ENCODE results near the gene WDR90. TPM values are rescaled to one million over a fixed set of nuclear protein-coding genes. Genes with fewer than 3 reads are reported as not detected.
A peak's percentile ranks its signal among the peaks of the same experiment; 100 is the strongest.

Gene WDR90
- total and polyA plus RNA-seq, 2 of the 13 experiments (the other 11 are each of a cell fraction or from before 2014, with no cell fraction given): 14.9 to 28.9 TPM

- no peak for ATAC-seq
- TF ChIP-seq MIER3 (CRISPR knock-in tag; IDR thresholded peaks at IDR 0.05; ENCODE audit: borderline replicate concordance) (no peak), SMAD9 (CRISPR knock-in tag; IDR thresholded peaks at IDR 0.05) (no peak), NR2F2 (IDR thresholded peaks at IDR 0.05; ENCODE audit: borderline replicate concordance, low read depth) (no peak), NCOA1 (CRISPR knock-in tag; IDR thresholded peaks at IDR 0.05) (no peak), ZNF878 (CRISPR knock-in tag; IDR thresholded peaks at IDR 0.05) (no peak), GPN1 (CRISPR knock-in tag; IDR thresholded peaks at IDR 0.05; ENCODE audit: borderline replicate concordance) (no peak), CENPBD1 (CRISPR knock-in tag; IDR thresholded peaks at IDR 0.05; ENCODE audit: borderline replicate concordance, low read depth) (no peak), FOXA1 (IDR thresholded peaks at IDR 0.05) (no peak), FOXA1 (CRISPR knock-in tag; IDR thresholded peaks at IDR 0.05) (no peak), RARA (CRISPR knock-in tag; IDR thresholded peaks at IDR 0.05) (no peak), STAG1 (CRISPR knock-in tag; IDR thresholded peaks at IDR 0.05) (no peak), MTF2 (CRISPR knock-in tag; IDR thresholded peaks at IDR 0.05; ENCODE audit: borderline replicate concordance) (no peak), ZNF367 (CRISPR knock-in tag; IDR thresholded peaks at IDR 0.05; ENCODE audit: borderline replicate concordance) (no peak), ZFP36 (IDR thresholded peaks at IDR 0.05; ENCODE audit: borderline replicate concordance, low read depth, low read length, partially characterized antibody) (no peak), BCL3 (CRISPR knock-in tag; IDR thresholded peaks at IDR 0.05) (no peak)
- TF ChIP-seq, protein P1, sequence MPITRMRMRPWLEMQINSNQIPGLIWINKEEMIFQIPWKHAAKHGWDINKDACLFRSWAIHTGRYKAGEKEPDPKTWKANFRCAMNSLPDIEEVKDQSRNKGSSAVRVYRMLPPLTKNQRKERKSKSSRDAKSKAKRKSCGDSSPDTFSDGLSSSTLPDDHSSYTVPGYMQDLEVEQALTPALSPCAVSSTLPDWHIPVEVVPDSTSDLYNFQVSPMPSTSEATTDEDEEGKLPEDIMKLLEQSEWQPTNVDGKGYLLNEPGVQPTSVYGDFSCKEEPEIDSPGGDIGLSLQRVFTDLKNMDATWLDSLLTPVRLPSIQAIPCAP (CRISPR knock-in tag; IDR thresholded peaks at IDR 0.05; ENCODE audit: low read depth): no peak
- H3K4me1 ChIP-seq (ENCODE audit: insufficient read depth, low read length): peaks cover 17% of the 10 kb centered on the region
- H3K9me3 ChIP-seq (ENCODE audit: low read length): no peaks in the 10 kb centered on the region
- H3K79me2 ChIP-seq (ENCODE audit: insufficient read depth, low read length): peaks cover 8% of the 10 kb centered on the region
- ChIA-PET CTCF (ENCODE audit: low intra/inter-chr PET ratio, low total read pairs) (no interaction called here), POLR2A (no interaction called here)
- H3K27me3 ChIP-seq (ENCODE audit: control insufficient read depth in 1 of 2, insufficient read depth in 2 of 2, low read length in 2 of 2): no peaks in the 10 kb centered on the region
- no peaks in the 10 kb centered on the region for H4K20me1 ChIP-seq (ENCODE audit: insufficient read depth, low read length)
- H3K27ac ChIP-seq (ENCODE audit: extremely low read length, insufficient read depth, low read length): no peak overlapping the region
- peak overlapping the region; percentile 57; the same call in 1 of the 2 replicates for H3K4me2 ChIP-seq (ENCODE audit: low read depth, low read length)
- no TSS peak for BruUV-seq (replicated peaks)
- no peak overlapping the region for H3K9ac ChIP-seq (ENCODE audit: insufficient read depth, low read depth, low read length)
- no peak for DNase-seq (ENCODE audit: low spot score)
- intact Hi-C loops (cut with micrococcal nuclease; ENCODE audit: unreplicated experiment): no loop called here
- in situ Hi-C loops (cut with HindIII; ENCODE audit: extremely low pct_ligation_motif_present, low pct_unique_long_range_greater_than_20kb): no loop called here
- H3K36me3 ChIP-seq (replicated peaks in 1 of 2; ENCODE audit: control insufficient read depth in 1 of 2, insufficient read depth in 2 of 2, low read length in 2 of 2): 0 out of 5 replicates have a peak, but pooled peaks cover 1 to 3% of the 10 kb centered on the region in 2 experiments
- H3K4me3 ChIP-seq (replicated peaks in 1 of 3; ENCODE audit: insufficient read depth in 1 of 3, low read depth in 2 of 3, low read length in 3 of 3): no peak overlapping the region
- no peak overlapping the region for H2AFZ ChIP-seq (ENCODE audit: low read length)
- FAIRE-seq: no peak
- 98% methylated on average over 13 of the region's 13 CpGs for WGBS (ENCODE audit: low lambda C conversion rate)
Observed at GRCh38 chr16:609316-609715, 39.8 kb upstream of the WDR90 start.
